Measurements from ENCODE around the gene GMNC. TPM values are rescaled to one million over a fixed set of nuclear protein-coding genes. Genes with fewer than 3 reads are reported as not detected.

Gene GMNC
- polyA plus RNA-seq, 1 experiment = not detected

GRCh38 chr3:190809351-190809750, 53.1 kb downstream of the GMNC start:
- Histone ChIP-seq H3K36me3 (ENCODE audit: control insufficient read depth, insufficient read depth, low read length) (no peaks in the 10 kb centered on the region), H3K27me3 (ENCODE audit: control insufficient read depth, insufficient read depth, low read length) (no peaks in the 10 kb centered on the region), H3K4me3 (ENCODE audit: low read depth, low read length) (no peak overlapping the region)
- ChIA-PET CTCF (no interaction called here), POLR2A (no interaction called here)
- DNase-seq (ENCODE audit: low read depth) = no peak
- TF ChIP-seq CTCF (IDR thresholded peaks at IDR 0.05; ENCODE audit: insufficient read depth, low read depth, low read length) = no peak

- no peak for DNase-seq (ENCODE audit: low read depth)
- POLR2A ChIA-PET = no interaction called here
- H3K27me3 ChIP-seq (ENCODE audit: control insufficient read depth, insufficient read depth, low read length) = no peaks in the 10 kb centered on the region
- no peaks in the 10 kb centered on the region for H3K36me3 ChIP-seq (ENCODE audit: control insufficient read depth, insufficient read depth, low read length)
- no peak overlapping the region for H3K4me3 ChIP-seq (ENCODE audit: low read depth, low read length)
- CTCF ChIA-PET = no interaction called here
- TF ChIP-seq CTCF (IDR thresholded peaks at IDR 0.05; ENCODE audit: insufficient read depth, low read depth, low read length) = no peak
Measured at GRCh38 chr3:190807719-190808375, 54.6 kb downstream of the GMNC start.

All from BJ (cell line).